CD14-positive monocyte (primary cell): Measurements from ENCODE around the gene PLXDC2. TPM values are rescaled to one million over a fixed set of nuclear protein-coding genes. Genes with fewer than 3 reads are reported as not detected.

Source experiments
- DNase-seq, 3 donors: peaks; one replicate each; pipeline ENCODE4 v3.0.0-alpha.2; 2011 to 2022
- H2AFZ ChIP-seq: 2 replicates; pipeline ENCODE4 v1.6.0; 2012; ENCODE audit warnings: mild to moderate bottlenecking, low read depth, low read length, inconsistent platforms; ENCODE audit not compliant: insufficient read depth, poor library complexity, severe bottlenecking
- H3K27ac ChIP-seq, 2 donors: 1 replicate in 1 of 2; 2 replicates in 1 of 2; pipeline ENCODE4 v1.5.1; 2012 to 2013; ENCODE audit warnings: low read length in 2 of 2, control low read depth in 1 of 2, inconsistent platforms in 1 of 2, low read depth in 1 of 2, mild to moderate bottlenecking in 1 of 2
- H3K27me3 ChIP-seq, 2 donors: one replicate each; pipeline versions ENCODE4 v1.6.0 to v1.6.1; 2011 to 2013; ENCODE audit warnings: low read length in 2 of 2; ENCODE audit not compliant: control insufficient read depth in 2 of 2, insufficient read depth in 2 of 2
- H3K36me3 ChIP-seq, 2 donors: replicated peaks in 1 of 2; 1 replicate in 1 of 2; 2 replicates in 1 of 2; pipeline versions ENCODE4 v1.5.1 to v1.6.1; 2012 to 2013; ENCODE audit warnings: low read length in 2 of 2, control low read depth in 1 of 2, inconsistent platforms in 1 of 2, mild to moderate bottlenecking in 1 of 2; ENCODE audit not compliant: insufficient read depth in 2 of 2, control insufficient read depth in 1 of 2
- H3K4me1 ChIP-seq, 2 donors: 1 replicate in 1 of 2; 2 replicates in 1 of 2; pipeline versions ENCODE4 v1.5.1 to v1.6.1; 2012 to 2013; ENCODE audit warnings: low read length in 2 of 2, control low read depth in 1 of 2, inconsistent platforms in 1 of 2, mild to moderate bottlenecking in 1 of 2, moderate library complexity in 1 of 2; ENCODE audit not compliant: insufficient read depth in 2 of 2, control insufficient read depth in 1 of 2
- H3K4me2 ChIP-seq: replicated peaks from 2 replicates; pipeline ENCODE3; 2012; ENCODE audit warnings: low read length, moderate library complexity, mild to moderate bottlenecking; ENCODE audit not compliant: poor library complexity, severe bottlenecking; ENCODE audit errors: extremely low read depth
- H3K4me3 ChIP-seq, 3 experiments: fragments of 200-600 bp in 1 of 3; sonication (generic) in 1 of 3; replicated peaks in 1 of 3; 1 replicate in 2 of 3; 2 replicates in 1 of 3; pipeline ENCODE4 v1.5.1; 2011 to 2013; ENCODE audit warnings: low read length in 3 of 3, mild to moderate bottlenecking in 3 of 3, control low read depth in 2 of 3, low read depth in 2 of 3, inconsistent platforms in 1 of 3, moderate library complexity in 1 of 3
- H3K79me2 ChIP-seq: 2 replicates; pipeline ENCODE4 v1.6.0; 2012; ENCODE audit warnings: mild to moderate bottlenecking, control low read depth, inconsistent platforms, low read length, moderate library complexity; ENCODE audit not compliant: insufficient read depth
- H3K9ac ChIP-seq: 2 replicates; pipeline ENCODE4 v1.6.0; 2017; ENCODE audit warnings: low read length, mild to moderate bottlenecking; ENCODE audit not compliant: insufficient read depth, poor library complexity, severe bottlenecking
- H3K9me3 ChIP-seq, 2 donors: replicated peaks in 1 of 2; 1 replicate in 1 of 2; 2 replicates in 1 of 2; pipeline versions ENCODE4 v1.5.1 to v1.6.1; 2012 to 2013; ENCODE audit warnings: low read length in 2 of 2, control low read depth in 1 of 2; ENCODE audit not compliant: control insufficient read depth in 1 of 2, insufficient read depth in 1 of 2
- H4K20me1 ChIP-seq: 2 replicates; pipeline ENCODE4 v1.6.0; 2012; ENCODE audit warnings: mild to moderate bottlenecking, low read length, control low read depth, moderate library complexity; ENCODE audit not compliant: insufficient read depth
- H3K27ac Mint-ChIP-seq, 7 donors: one replicate each; pipeline ENCODE4 v1.8.0; 2020; ENCODE audit warnings: mild to moderate bottlenecking in 7 of 7, mixed read lengths in 7 of 7, moderate library complexity in 6 of 7, inconsistent platforms in 2 of 7
- H3K27me3 Mint-ChIP-seq, 3 donors: one replicate each; pipeline ENCODE4 v1.8.0; 2021 to 2022; ENCODE audit warnings: low read depth in 3 of 3, mild to moderate bottlenecking in 3 of 3, mixed read lengths in 3 of 3, moderate library complexity in 3 of 3, inconsistent platforms in 1 of 3
- H3K36me3 Mint-ChIP-seq, 2 donors: one replicate each; pipeline ENCODE4 v1.8.0; 2020; ENCODE audit warnings: mixed read lengths in 2 of 2, inconsistent platforms in 1 of 2, mild to moderate bottlenecking in 1 of 2
- H3K4me1 Mint-ChIP-seq: one replicate; pipeline ENCODE4 v1.8.0; 2020; ENCODE audit warnings: mild to moderate bottlenecking, mixed read lengths
- H3K4me3 Mint-ChIP-seq, 2 donors: one replicate each; pipeline ENCODE4 v1.8.0; 2020; ENCODE audit warnings: mild to moderate bottlenecking in 2 of 2, mixed read lengths in 2 of 2, moderate library complexity in 1 of 2
- H3K9me3 Mint-ChIP-seq, 7 donors: one replicate each; pipeline ENCODE4 v1.8.0; 2020 to 2022; ENCODE audit warnings: mixed read lengths in 7 of 7, mild to moderate bottlenecking in 6 of 7, moderate library complexity in 6 of 7, inconsistent platforms in 2 of 7
- WGBS: methylation state at CpG from one replicate; pipeline ENCODE4 v1.1.5; 2013; ENCODE audit warnings: missing lambda C conversion rate; ENCODE audit not compliant: insufficient coverage; 5-methylcytosine and 5-hydroxymethylcytosine counted together
- intact Hi-C, 2 donors: fragments of 100-400 bp; cut with micrococcal nuclease; formaldehyde crosslinking; loops; one replicate each; pipeline versions ENCODE4 v1.15.0 to v1.15.1; 2023
- polyA plus RNA-seq, 3 donors: library from polyadenylated mRNA; depleted of rRNA in 1 of 3; unstranded in 2 of 3; stranded (reverse) in 1 of 3; fragments of 300-500 nt in 2 of 3; fragments of >200 nt in 1 of 3; fragmentation: Illumina TruSeq in 2 of 3; gene quantifications; 1 replicate in 2 of 3; 2 replicates in 1 of 3; pipeline ENCODE4 v1.2.3, GENCODE V29; 2012 to 2021
- TF ChIP-seq, protein P1 (sequence below): fragments of 200-600 bp; IDR thresholded peaks from one replicate; pipeline ENCODE4 v1.8.0; 2022; ENCODE audit warnings: antibody characterized with exemption, mild to moderate bottlenecking

Gene PLXDC2
- polyA plus RNA-seq, 3 donors, result 37.5 to 128 (median 93.6) TPM

DNA sequence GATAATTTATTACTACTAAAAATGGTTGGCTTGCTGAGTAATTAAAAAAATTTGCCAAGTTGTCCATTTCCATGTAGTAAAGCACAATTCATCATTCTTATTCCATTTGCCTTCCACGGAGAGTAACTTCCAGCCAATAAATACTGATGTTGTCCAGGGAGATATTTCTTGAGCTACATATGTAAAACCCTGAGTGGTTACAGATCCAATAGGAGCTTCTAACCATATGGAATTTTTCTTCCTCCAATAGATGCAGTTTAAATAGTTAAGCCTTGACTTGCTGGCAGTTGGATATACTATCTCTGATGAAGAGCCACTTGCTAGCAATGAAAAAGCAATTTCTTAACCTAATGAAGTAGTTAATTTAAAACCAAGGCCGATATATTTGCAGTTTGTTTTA, 271.1 kb downstream of the PLXDC2 start:
- DNase-seq, result no peak
- Histone ChIP-seq H3K27me3 (no peaks in the 10 kb centered on the region), H3K9me3 (peaks cover 0 to 6% of the 10 kb centered on the region in 2 donors), H3K4me2 (no peak overlapping the region), H3K9ac (no peak overlapping the region), H3K79me2 (no peaks in the 10 kb centered on the region), H3K4me3 (no peak overlapping the region), H3K36me3 (peaks cover 2 to 22% of the 10 kb centered on the region in 2 donors), H3K27ac (no peak overlapping the region), H3K4me1 (no peaks in the 10 kb centered on the region), H2AFZ (no peak overlapping the region), H4K20me1 (peaks cover 96% of the 10 kb centered on the region)
- H3K36me3 Mint-ChIP-seq, result peaks cover 18 to 39% of the 10 kb centered on the region in 2 donors
- no peaks in the 10 kb centered on the region for H3K4me1 Mint-ChIP-seq
- no CpG with 5 or more reads among the region's 2 CpGs for WGBS
- H3K27ac Mint-ChIP-seq, result no peak overlapping the region
- peaks cover 0 to 2% (median 0%) of the 10 kb centered on the region in 3 donors for H3K27me3 Mint-ChIP-seq
- H3K4me3 Mint-ChIP-seq, result no peak overlapping the region
- TF ChIP-seq, protein P1, sequence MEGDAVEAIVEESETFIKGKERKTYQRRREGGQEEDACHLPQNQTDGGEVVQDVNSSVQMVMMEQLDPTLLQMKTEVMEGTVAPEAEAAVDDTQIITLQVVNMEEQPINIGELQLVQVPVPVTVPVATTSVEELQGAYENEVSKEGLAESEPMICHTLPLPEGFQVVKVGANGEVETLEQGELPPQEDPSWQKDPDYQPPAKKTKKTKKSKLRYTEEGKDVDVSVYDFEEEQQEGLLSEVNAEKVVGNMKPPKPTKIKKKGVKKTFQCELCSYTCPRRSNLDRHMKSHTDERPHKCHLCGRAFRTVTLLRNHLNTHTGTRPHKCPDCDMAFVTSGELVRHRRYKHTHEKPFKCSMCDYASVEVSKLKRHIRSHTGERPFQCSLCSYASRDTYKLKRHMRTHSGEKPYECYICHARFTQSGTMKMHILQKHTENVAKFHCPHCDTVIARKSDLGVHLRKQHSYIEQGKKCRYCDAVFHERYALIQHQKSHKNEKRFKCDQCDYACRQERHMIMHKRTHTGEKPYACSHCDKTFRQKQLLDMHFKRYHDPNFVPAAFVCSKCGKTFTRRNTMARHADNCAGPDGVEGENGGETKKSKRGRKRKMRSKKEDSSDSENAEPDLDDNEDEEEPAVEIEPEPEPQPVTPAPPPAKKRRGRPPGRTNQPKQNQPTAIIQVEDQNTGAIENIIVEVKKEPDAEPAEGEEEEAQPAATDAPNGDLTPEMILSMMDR, result no peak
- intact Hi-C loops, result no loop called here
- peaks cover 1 to 7% (median 3%) of the 10 kb centered on the region in 7 donors for H3K9me3 Mint-ChIP-seq

- H3K36me3 ChIP-seq, result peaks cover 2 to 22% of the 10 kb centered on the region in 2 donors
- H3K9me3 Mint-ChIP-seq, result peaks cover 6 to 11% (median 7%) of the 10 kb centered on the region in 7 donors
- WGBS, result no CpG with 5 or more reads among the region's 1 CpG
- no peak overlapping the region for H3K4me3 ChIP-seq
- H3K9me3 ChIP-seq, result peaks cover 6 to 10% of the 10 kb centered on the region in 2 donors
- no peak for DNase-seq
- TF ChIP-seq, protein P1, result no peak
- H3K27me3 Mint-ChIP-seq, result peaks cover 0 to 2% (median 0%) of the 10 kb centered on the region in 3 donors
- H3K9ac ChIP-seq, result no peak overlapping the region
- H3K27ac ChIP-seq, result no peak overlapping the region
- H4K20me1 ChIP-seq, result peaks cover 93% of the 10 kb centered on the region
- intact Hi-C loops, result no loop called here
- no peaks in the 10 kb centered on the region for H3K4me1 ChIP-seq
- H3K27ac Mint-ChIP-seq, result no peak overlapping the region
- H3K36me3 Mint-ChIP-seq, result peaks cover 24 to 42% of the 10 kb centered on the region in 2 donors
- H3K4me3 Mint-ChIP-seq, result no peak overlapping the region
- H2AFZ ChIP-seq, result no peak overlapping the region
- no peaks in the 10 kb centered on the region for H3K79me2 ChIP-seq
- no peaks in the 10 kb centered on the region for H3K27me3 ChIP-seq
- H3K4me1 Mint-ChIP-seq, result no peaks in the 10 kb centered on the region
- no peak overlapping the region for H3K4me2 ChIP-seq
These were observed 271.9 kb downstream of the PLXDC2 start for GRCh38 chr10:20088061-20088701.
